Fibroblast of lung (primary cell): ENCODE data around the gene HNRNPLL.

Source experiments
- CTCF ChIP-seq, 2 donors: IDR thresholded peaks in 1 of 2; conservative IDR thresholded peaks in 1 of 2; 1 replicate in 1 of 2; 2 replicates in 1 of 2; pipeline ENCODE4 v1.5.1; 2011 to 2012; ENCODE audit warnings: low read length in 2 of 2, control low read depth in 1 of 2, inconsistent platforms in 1 of 2, low read depth in 1 of 2, mild to moderate bottlenecking in 1 of 2
- EZH2 ChIP-seq: IDR thresholded peaks from 2 replicates; pipeline ENCODE4 v1.5.1; 2012; ENCODE audit warnings: low read length, control low read depth, mild to moderate bottlenecking; ENCODE audit errors: missing control alignments

GRCh38 chr2:38650717-38651116, 48.0 kb upstream of the HNRNPLL start:
- TF ChIP-seq CTCF (conservative IDR thresholded peaks at IDR 0.05 in 1 of 2, IDR thresholded peaks at IDR 0.05 in 1 of 2; ENCODE audit: low read depth in 1 of 2, low read length in 2 of 2), result no peak
- no peak for TF ChIP-seq EZH2
